ENCODE measurements around the gene RARB. TPM values are rescaled to one million over a fixed set of nuclear protein-coding genes. Genes with fewer than 3 reads are reported as not detected.

The RARB gene
- total RNA-seq, 1 donor from 2014 or later: not detected

DNA sequence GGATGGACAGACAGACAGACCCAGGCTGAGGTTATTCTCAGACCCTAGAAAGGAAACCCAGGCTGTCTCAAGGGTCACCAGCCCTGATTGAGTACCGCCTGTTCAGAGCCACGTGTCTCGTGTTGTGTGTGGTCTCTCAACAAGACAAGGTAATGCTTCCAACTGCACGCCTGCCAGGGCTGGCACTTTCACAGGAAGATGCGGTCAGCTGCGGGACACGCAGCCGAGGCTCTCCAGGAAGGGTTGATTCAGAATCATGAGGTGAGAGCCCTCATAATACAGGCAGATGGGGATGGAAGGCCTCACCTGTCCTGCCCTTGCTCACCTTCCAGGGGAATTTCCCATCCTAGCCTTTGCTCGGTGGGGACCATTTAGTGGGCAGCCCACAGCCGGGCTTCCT lies 155.3 kb downstream of the RARB start:
- no peak overlapping the region for H3K27ac Mint-ChIP-seq (ENCODE audit: unreplicated experiment)
- DNase-seq (ENCODE audit: low spot score): no peak
- H3K4me1 Mint-ChIP-seq (ENCODE audit: unreplicated experiment): peaks cover 10% of the 10 kb centered on the region
- no peak overlapping the region for H3K4me3 Mint-ChIP-seq (ENCODE audit: unreplicated experiment)
- peaks cover 6% of the 10 kb centered on the region for H3K27me3 Mint-ChIP-seq (ENCODE audit: unreplicated experiment)
- H3K36me3 Mint-ChIP-seq (ENCODE audit: low read depth, unreplicated experiment): no peaks in the 10 kb centered on the region
- H3K9me3 Mint-ChIP-seq (ENCODE audit: unreplicated experiment): no peaks in the 10 kb centered on the region
- TF ChIP-seq, protein P1, sequence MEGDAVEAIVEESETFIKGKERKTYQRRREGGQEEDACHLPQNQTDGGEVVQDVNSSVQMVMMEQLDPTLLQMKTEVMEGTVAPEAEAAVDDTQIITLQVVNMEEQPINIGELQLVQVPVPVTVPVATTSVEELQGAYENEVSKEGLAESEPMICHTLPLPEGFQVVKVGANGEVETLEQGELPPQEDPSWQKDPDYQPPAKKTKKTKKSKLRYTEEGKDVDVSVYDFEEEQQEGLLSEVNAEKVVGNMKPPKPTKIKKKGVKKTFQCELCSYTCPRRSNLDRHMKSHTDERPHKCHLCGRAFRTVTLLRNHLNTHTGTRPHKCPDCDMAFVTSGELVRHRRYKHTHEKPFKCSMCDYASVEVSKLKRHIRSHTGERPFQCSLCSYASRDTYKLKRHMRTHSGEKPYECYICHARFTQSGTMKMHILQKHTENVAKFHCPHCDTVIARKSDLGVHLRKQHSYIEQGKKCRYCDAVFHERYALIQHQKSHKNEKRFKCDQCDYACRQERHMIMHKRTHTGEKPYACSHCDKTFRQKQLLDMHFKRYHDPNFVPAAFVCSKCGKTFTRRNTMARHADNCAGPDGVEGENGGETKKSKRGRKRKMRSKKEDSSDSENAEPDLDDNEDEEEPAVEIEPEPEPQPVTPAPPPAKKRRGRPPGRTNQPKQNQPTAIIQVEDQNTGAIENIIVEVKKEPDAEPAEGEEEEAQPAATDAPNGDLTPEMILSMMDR (IDR thresholded peaks at IDR 0.05; ENCODE audit: unreplicated experiment): no peak

DNA sequence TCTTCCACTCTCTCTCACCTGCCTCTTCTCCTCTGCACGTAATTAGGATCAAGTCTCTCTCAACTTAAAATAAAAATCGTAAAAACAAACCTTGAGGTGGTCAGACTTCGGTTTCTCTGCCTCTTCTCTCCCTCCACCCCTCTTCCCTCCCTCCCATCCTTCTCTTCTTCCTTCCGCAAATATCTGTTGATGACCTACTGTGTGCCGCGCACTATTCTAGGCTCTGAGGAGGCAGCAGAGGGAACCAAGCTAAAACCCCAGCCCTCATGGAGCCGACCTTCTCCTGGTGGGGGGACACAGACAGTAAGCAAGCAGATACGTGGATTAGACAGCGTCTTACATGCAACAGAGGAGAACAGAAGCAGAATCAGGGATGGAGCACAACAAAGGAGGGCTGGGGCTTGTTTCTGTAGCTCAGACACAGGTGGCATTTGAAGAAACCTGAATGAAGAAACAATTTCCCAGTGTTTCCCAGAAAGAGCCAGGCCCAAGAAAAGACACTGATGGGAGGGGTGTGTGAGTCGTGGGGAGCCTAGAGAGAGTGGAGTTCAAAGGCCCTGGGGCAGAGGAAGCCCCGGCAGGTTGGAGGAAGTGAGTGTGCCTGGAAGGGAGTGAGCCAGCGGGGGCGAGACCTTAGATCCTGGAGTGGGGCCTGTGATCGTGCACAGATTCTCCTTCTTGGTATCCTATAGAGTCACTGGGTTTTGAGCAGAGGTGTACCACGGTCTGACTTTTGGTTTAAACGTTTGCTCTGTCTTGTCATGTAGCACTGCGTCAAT lies 156.1 kb downstream of the RARB start:
- Mint-ChIP-seq H3K27ac (ENCODE audit: unreplicated experiment) (no peak overlapping the region), H3K36me3 (ENCODE audit: low read depth, unreplicated experiment) (no peaks in the 10 kb centered on the region), H3K4me3 (ENCODE audit: unreplicated experiment) (no peak overlapping the region), H3K27me3 (ENCODE audit: unreplicated experiment) (peaks cover 6% of the 10 kb centered on the region), H3K4me1 (ENCODE audit: unreplicated experiment) (peaks cover 10% of the 10 kb centered on the region), H3K9me3 (ENCODE audit: unreplicated experiment) (no peaks in the 10 kb centered on the region)
- no peak for DNase-seq (ENCODE audit: low spot score)
- TF ChIP-seq, protein P1 (IDR thresholded peaks at IDR 0.05; ENCODE audit: unreplicated experiment): no peak

DNA sequence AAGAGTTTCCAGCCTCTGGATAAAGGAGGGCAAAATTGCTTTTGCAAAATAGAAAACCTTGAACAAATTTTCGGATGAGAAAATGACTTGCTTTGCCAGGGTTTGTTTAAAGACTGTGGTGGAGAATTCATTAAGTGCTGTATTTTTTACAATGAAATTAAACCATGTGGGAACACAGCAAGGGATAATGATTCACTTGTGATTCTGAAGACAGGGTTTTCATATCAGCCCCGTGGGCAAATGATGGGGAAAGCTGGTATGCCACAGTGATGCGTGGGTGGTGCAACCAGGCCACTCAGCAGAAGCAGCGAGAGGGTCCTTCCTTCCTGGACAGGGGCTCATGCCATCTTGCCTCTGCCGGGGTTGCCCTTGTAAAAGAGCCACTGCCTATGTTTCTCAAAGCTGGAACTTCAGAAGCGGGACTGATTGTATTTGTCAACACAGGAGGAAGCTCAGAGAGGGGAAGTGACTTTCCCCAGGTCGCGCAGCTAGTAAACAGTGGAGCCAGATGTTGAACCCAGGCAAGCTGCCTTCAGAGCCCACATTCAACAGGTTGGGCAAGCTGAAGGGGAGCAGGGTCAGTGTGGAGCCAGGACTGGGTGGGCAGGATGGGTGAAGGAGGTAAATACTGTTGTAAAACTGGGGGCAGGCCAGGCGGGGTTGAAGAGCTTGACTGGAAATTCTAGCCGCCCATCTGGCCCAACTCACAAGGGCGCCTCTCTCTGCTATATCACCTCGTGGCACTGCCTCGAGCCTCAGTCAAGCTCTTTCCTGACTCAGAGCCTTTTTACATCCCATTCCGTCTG lies 157.5 kb downstream of the RARB start:
- H3K27ac Mint-ChIP-seq (ENCODE audit: unreplicated experiment): no peak overlapping the region
- H3K4me3 Mint-ChIP-seq (ENCODE audit: unreplicated experiment): no peak overlapping the region
- peaks cover 10% of the 10 kb centered on the region for H3K4me1 Mint-ChIP-seq (ENCODE audit: unreplicated experiment)
- no peaks in the 10 kb centered on the region for H3K36me3 Mint-ChIP-seq (ENCODE audit: low read depth, unreplicated experiment)
- TF ChIP-seq, protein P1 (IDR thresholded peaks at IDR 0.05; ENCODE audit: unreplicated experiment): no peak
- no peaks in the 10 kb centered on the region for H3K9me3 Mint-ChIP-seq (ENCODE audit: unreplicated experiment)
- DNase-seq (ENCODE audit: low spot score): no peak
- H3K27me3 Mint-ChIP-seq (ENCODE audit: unreplicated experiment): peaks cover 6% of the 10 kb centered on the region

DNA sequence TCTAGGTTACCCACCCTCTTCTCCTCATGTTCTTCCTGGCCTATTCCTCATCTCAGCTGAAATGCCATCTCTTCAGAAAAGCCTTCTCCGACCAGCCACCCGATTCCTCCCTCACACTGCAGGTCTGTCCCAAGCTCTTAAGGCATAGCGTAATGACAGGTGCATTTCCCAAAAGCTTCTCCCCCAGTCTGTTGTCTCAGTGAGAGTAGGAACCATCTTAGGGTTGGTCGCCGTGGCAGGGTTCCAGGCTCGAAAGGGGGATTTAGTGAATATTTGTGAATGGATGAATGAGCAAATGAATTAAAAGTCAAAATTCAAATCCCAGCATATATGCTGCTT lies 158.1 kb downstream of the RARB start:
- no peak overlapping the region for H3K27ac Mint-ChIP-seq (ENCODE audit: unreplicated experiment)

More for the DNA sequence above, 158.1 kb downstream of the RARB start:
- no peaks in the 10 kb centered on the region for H3K36me3 Mint-ChIP-seq (ENCODE audit: low read depth, unreplicated experiment)
- TF ChIP-seq, protein P1 (IDR thresholded peaks at IDR 0.05; ENCODE audit: unreplicated experiment): no peak
- no peaks in the 10 kb centered on the region for H3K9me3 Mint-ChIP-seq (ENCODE audit: unreplicated experiment)
- no peak overlapping the region for H3K4me3 Mint-ChIP-seq (ENCODE audit: unreplicated experiment)
- DNase-seq (ENCODE audit: low spot score): no peak
- H3K27me3 Mint-ChIP-seq (ENCODE audit: unreplicated experiment): peaks cover 6% of the 10 kb centered on the region
- H3K4me1 Mint-ChIP-seq (ENCODE audit: unreplicated experiment): peaks cover 10% of the 10 kb centered on the region

All from endothelial cell (in vitro differentiated cells).